Stimulated activated CD8-positive, alpha-beta memory T cell treated with anti-CD3 and anti-CD28 coated beads, Interleukin-15, amount 100 ng/mL, for 4 hours (primary cell): ENCODE results near the gene NEK1.
A peak's percentile ranks its signal among the peaks of the same experiment; 100 is the strongest.
"Not testable (repeated sequence)": the region's sequence is repeated elsewhere in the genome, so short reads cannot be mapped to it uniquely, and the experiment has no call there.

ENCODE experiments used
- DNase-seq, 2 donors: peaks; one replicate each; pipeline ENCODE4 v3.0.0-alpha.2; 2020; ENCODE audit warnings: low read depth in 2 of 2

Gene NEK1

DNA sequence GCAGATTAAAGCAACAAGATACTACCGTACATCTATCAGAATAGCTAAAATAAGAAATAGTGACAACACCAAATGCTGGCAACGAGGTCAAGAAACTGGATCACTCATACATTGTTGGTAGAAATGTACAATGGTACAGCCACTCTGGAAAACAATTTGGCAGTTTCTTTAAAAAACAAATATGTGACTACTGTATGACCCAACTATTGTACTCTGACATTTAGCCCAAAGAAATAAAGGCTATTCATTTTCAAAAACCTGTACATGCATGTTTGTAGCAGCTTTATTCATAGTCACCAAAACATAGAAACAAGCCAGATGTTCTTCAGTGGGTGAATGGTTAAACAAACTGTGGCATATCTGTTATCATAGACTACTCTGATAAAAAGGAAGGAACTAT, 16.2 kb upstream of the NEK1 start:
- no peak for DNase-seq

GRCh38 chr4:169627307-169627706, 14.9 kb upstream of the NEK1 start:
- no peak for DNase-seq

- DNase-seq = no peak
Observed at GRCh38 chr4:169626331-169627282, 14.2 kb upstream of the NEK1 start.

GRCh38 chr4:169625886-169626285, 13.5 kb upstream of the NEK1 start:
- DNase-seq = no peak

- DNase-seq = not testable (repeated sequence)
Observed at GRCh38 chr4:169624012-169624411, 11.6 kb upstream of the NEK1 start.

- no peak for DNase-seq
Observed at GRCh38 chr4:169622566-169622965, 10.2 kb upstream of the NEK1 start.

GRCh38 chr4:169621731-169622492, 9.5 kb upstream of the NEK1 start:
- no peak for DNase-seq

GRCh38 chr4:169620880-169621248, 8.5 kb upstream of the NEK1 start:
- no peak for DNase-seq

GRCh38 chr4:169619958-169620879, 7.8 kb upstream of the NEK1 start, which contains the start of gene CLCN3:
TSS of gene CLCN3 (plus strand) at chr4:169620578. CDS start at chr4:169635929, 15,351 bp downstream.
- DNase-seq = peak; percentile 78 to 82

DNA sequence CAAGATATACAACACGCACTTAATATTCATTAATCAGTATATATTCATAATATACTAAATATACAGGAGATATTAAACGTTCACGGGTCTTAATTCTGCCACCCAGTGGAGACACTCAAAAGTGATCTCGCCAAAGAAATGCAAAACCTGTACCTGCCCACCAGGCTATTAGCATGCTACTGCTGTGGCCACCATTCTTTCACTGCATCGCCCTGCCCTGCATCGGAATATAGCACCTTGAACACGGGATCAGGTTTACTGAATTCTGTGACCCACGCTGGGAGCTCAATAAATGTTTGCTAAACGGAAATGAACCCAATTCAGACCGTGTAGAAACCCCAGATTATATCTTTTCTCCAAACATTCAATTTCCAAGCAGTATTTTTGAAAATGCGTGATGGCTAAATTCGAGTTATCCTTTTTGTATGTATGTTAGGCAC, 7.2 kb upstream of the NEK1 start:
- no peak for DNase-seq

GRCh38 chr4:169618986-169619385, 6.6 kb upstream of the NEK1 start:
- no peak for DNase-seq

DNA sequence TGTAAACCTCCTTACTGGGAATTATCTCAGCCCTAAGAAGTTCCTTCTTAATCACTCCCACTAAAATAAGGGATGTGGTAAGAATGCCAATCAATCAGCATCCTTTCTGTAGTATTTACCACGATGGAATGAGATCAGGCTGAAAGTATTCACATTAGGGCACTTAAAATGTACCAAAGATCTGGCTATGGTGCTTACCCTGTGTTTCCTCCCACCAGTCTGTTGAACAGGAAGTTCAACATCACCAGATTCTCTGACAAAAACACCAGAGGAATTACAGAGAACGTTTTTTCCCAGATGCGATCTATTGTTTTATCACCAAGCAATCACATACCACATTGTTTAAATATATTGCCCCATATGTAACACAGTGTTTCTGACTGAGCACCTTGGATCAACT, 5.9 kb upstream of the NEK1 start:
- DNase-seq = no peak

- no peak for DNase-seq
Observed at GRCh38 chr4:169617306-169617705, 4.9 kb upstream of the NEK1 start.

DNA sequence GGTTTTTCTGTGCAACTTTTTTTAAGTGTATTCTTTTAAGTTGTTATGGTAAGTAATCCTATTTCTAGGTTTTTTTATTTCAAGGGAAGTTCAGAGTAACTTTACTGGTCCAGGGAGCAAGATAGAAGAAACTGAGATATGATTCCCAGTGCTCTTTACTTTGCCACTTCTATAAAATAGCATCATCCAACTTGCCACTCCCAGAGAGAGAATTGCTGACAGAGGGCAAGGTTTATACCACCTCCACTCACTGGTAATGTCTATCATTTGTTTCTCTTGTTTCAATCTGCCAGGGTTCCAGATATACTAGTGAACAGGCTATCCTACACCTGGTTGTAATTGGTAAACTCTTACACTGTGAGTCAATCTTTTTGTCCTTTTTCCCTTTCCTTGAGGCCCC, 4.5 kb upstream of the NEK1 start:
- DNase-seq = no peak

- DNase-seq = no peak
Observed at GRCh38 chr4:169615467-169616106, 3.2 kb upstream of the NEK1 start.

DNA sequence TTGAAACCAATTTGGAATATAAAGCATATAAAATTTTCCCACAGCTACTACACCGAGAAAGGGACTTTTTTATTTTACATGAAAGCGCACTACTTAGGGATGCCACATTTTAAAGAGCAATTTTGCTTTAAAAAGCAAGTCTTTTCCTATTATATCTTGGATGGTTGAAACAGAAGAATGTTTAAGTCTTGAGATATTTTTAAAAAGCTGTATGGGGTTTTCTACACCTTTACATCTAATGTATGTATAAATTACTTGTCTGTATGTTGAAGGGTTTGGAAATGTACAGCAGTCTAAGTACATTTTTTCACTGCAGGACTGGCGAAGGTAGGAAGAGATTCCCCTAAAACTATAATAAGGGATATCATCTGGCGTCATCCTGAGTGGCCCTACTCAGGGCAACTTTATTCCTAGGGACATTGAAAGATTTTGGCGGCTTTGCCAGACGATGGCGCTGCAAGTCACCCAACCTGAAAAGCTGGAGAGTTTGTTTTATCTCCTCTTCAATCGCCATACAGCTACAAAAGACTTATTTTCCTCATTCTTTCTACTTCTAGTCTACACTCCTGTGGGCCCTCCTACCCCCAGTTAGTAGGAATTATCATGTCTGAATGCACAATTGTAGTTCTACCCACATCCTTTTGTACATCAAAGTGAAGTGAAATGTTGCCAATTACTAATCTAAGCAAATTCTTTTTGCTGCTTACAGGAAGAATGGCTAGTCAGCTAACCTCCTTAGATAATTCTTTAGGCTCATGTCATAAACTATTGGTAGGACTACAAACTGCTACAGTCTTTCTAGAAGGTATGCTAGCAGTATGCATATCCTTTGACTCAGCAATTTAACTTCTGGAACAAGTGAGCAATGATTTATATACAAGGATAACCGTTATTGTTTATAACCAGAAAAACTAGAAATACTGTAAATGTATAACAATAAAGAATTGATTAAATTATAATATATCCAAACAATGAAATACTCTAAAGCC, 782 bp upstream of the NEK1 start:
- peak; percentile 32 to 53 for DNase-seq

DNA sequence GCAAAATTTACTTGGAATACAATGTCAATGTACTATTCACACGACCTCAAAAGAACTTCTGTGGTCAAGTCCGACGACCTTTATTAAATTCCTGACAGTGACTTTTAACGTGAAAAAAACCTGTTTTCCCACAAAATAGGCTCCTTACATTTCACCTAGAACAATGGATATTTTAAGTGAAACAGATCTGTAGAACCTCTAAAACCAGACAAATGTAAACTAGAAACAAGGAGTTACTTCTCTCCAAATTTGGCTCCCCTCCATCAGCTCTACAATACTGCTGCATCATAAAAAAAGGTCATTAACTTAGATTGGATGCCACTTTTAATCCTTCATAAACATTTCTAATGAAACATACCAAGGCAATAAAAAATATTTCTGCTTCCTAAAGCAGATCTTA, 1.2 kb downstream of the NEK1 start:
- no peak for DNase-seq

- no peak for DNase-seq
Observed at GRCh38 chr4:169604903-169605331, 7.5 kb downstream of the NEK1 start.

DNA sequence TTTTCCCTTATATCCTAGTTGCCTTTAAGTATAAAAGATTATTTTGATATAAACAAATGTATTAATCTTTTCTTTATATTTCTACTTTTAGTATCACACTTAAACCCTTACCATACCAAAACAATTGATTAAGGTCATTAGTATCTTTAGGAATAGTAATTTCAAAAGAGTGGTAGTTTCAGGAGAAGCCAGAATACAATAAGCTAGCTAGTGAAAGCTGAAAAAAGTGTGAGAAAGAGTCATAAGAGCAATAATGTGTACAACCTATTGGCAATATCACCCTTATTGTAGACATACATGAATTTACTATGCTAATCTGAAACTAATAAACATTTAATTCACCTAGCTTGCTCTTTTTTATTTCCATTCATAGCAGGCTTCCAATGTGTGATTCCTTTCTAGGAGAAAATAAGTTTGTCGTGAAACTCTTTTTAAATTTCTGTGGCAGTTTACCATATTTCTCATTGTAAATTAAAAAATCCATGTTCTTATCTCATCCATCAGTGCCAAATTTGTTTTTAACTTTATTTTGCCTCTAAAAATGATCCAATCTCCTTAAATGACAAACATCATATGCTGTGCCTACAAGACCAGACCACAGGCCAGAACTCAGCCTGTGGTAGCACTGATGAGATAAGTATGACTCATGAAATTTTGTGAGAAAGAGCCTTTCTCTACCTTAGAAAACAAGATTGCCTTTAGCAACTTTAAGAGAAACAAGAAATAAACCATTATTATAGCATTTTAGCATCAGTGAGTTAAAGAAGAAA, 8.1 kb downstream of the NEK1 start:
- DNase-seq = no peak
